Liver (tissue), 9 donors: ENCODE data around the gene LINC01488. TPM values are rescaled to one million over a fixed set of nuclear protein-coding genes. Genes with fewer than 3 reads are reported as not detected.
A peak's percentile ranks its signal among the peaks of the same experiment; 100 is the strongest.

Source experiments
- DNase-seq: peaks from one replicate; pipeline ENCODE4 v3.0.0-alpha.2; 2017; ENCODE audit warnings: low spot score
- H3K27ac ChIP-seq, 2 donors: one replicate each; pipeline ENCODE4 v1.7.0; 2013; ENCODE audit warnings: inconsistent platforms in 2 of 2, low read length in 2 of 2, control low read depth in 1 of 2, low read depth in 1 of 2, mild to moderate bottlenecking in 1 of 2
- H3K27me3 ChIP-seq, 4 donors: one replicate each; pipeline versions ENCODE4 v1.6.1 to v1.7.0; 2013; ENCODE audit warnings: low read length in 3 of 4, inconsistent platforms in 1 of 4, mild to moderate bottlenecking in 1 of 4, moderate library complexity in 1 of 4; ENCODE audit not compliant: control insufficient read depth in 4 of 4, insufficient read depth in 4 of 4
- H3K36me3 ChIP-seq, 4 donors: one replicate each; pipeline versions ENCODE4 v1.6.1 to v1.7.0; 2013; ENCODE audit warnings: low read length in 3 of 4, mild to moderate bottlenecking in 3 of 4, low read depth in 1 of 4, moderate library complexity in 1 of 4; ENCODE audit not compliant: control insufficient read depth in 4 of 4, insufficient read depth in 3 of 4
- H3K4me1 ChIP-seq, 4 donors: one replicate each; pipeline versions ENCODE4 v1.6.1 to v1.7.0; 2013; ENCODE audit warnings: low read length in 3 of 4, mild to moderate bottlenecking in 3 of 4, moderate library complexity in 1 of 4; ENCODE audit not compliant: control insufficient read depth in 4 of 4, insufficient read depth in 4 of 4
- H3K4me3 ChIP-seq, 3 donors: one replicate each; pipeline versions ENCODE4 v1.6.1 to v1.7.0; 2013; ENCODE audit warnings: low read length in 3 of 3, control low read depth in 1 of 3, low read depth in 1 of 3, mild to moderate bottlenecking in 1 of 3
- H3K9ac ChIP-seq, 2 donors: one replicate each; pipeline ENCODE4 v1.7.0; 2013; ENCODE audit warnings: low read length in 2 of 2, mild to moderate bottlenecking in 2 of 2, moderate library complexity in 2 of 2, control low read depth in 1 of 2, low read depth in 1 of 2
- H3K9me3 ChIP-seq, 4 donors: one replicate each; pipeline versions ENCODE4 v1.6.1 to v1.7.0; 2013; ENCODE audit warnings: low read length in 3 of 4; ENCODE audit not compliant: control insufficient read depth in 4 of 4
- ATF3 ChIP-seq: IDR thresholded peaks from 2 replicates; pipeline ENCODE4 v1.6.1; 2016; ENCODE audit warnings: antibody characterized with exemption
- CTCF ChIP-seq: fragments of 150-350 bp; IDR thresholded peaks from 2 replicates; pipeline ENCODE4 v1.5.1; 2017; ENCODE audit warnings: improper control_type of control experiment, low read depth, low read length; ENCODE audit not compliant: missing input control
- EGR1 ChIP-seq, 2 donors: IDR thresholded peaks; 2 replicates each; pipeline ENCODE4 v1.6.1; 2016 to 2018; ENCODE audit warnings: antibody characterized with exemption in 2 of 2, low read depth in 2 of 2
- FOXA1 ChIP-seq: IDR thresholded peaks from 2 replicates; pipeline ENCODE4 v1.6.1; 2016; ENCODE audit warnings: antibody characterized with exemption
- FOXA2 ChIP-seq: IDR thresholded peaks from 2 replicates; pipeline ENCODE4 v1.6.1; 2016; ENCODE audit warnings: antibody characterized with exemption
- HNF4G ChIP-seq: IDR thresholded peaks from 2 replicates; pipeline ENCODE4 v1.6.1; 2016; ENCODE audit warnings: antibody characterized with exemption
- JUND ChIP-seq, 2 donors: IDR thresholded peaks; 2 replicates each; pipeline ENCODE4 v1.6.1; 2016; ENCODE audit warnings: antibody characterized with exemption in 2 of 2
- MAX ChIP-seq: IDR thresholded peaks from 2 replicates; pipeline ENCODE4 v1.6.1; 2016; ENCODE audit warnings: antibody characterized with exemption
- NR2F2 ChIP-seq: IDR thresholded peaks from 2 replicates; pipeline ENCODE4 v1.6.1; 2016; ENCODE audit warnings: antibody characterized with exemption
- RAD21 ChIP-seq, 2 donors: IDR thresholded peaks; 2 replicates each; pipeline ENCODE4 v1.6.1; 2016; ENCODE audit warnings: antibody characterized with exemption in 2 of 2, mild to moderate bottlenecking in 2 of 2
- REST ChIP-seq: IDR thresholded peaks from 2 replicates; pipeline ENCODE4 v1.6.1; 2016; ENCODE audit warnings: antibody characterized with exemption, mild to moderate bottlenecking
- RXRA ChIP-seq, 2 donors: IDR thresholded peaks; 2 replicates each; pipeline ENCODE4 v1.6.1; 2017 to 2018; ENCODE audit warnings: antibody characterized with exemption in 2 of 2, mild to moderate bottlenecking in 1 of 2
- SP1 ChIP-seq: IDR thresholded peaks from 2 replicates; pipeline ENCODE4 v1.6.1; 2018; ENCODE audit warnings: antibody characterized with exemption, mild to moderate bottlenecking
- YY1 ChIP-seq: IDR thresholded peaks from 2 replicates; pipeline ENCODE4 v1.6.1; 2016; ENCODE audit warnings: antibody characterized with exemption, mild to moderate bottlenecking
- ZBTB33 ChIP-seq: IDR thresholded peaks from 2 replicates; pipeline ENCODE4 v1.6.1; 2016; ENCODE audit warnings: antibody characterized with exemption
- WGBS: extraction: QIAGEN DNeasy Blood & Tissue Kit; methylation state at CpG from one replicate; pipeline ENCODE4 v1.1.7; 2013; 5-methylcytosine and 5-hydroxymethylcytosine counted together
- polyA plus RNA-seq, 2 donors: library from polyadenylated mRNA; stranded (reverse) in 1 of 2; unstranded in 1 of 2; fragments of 200-250 nt in 1 of 2; fragments of >200 nt in 1 of 2; fragmentation: Nextera tagmentation in 1 of 2; extraction: Ambion mirVana in 1 of 2; gene quantifications; one replicate each; pipeline versions ENCODE4 v1.2.1 to v1.2.3, GENCODE V29; 2013 to 2015
- total RNA-seq, 2 donors: library from RNA; depleted of rRNA; stranded (reverse); fragments of >200 nt; gene quantifications; one replicate each; pipeline ENCODE4 v1.2.3, GENCODE V29; 2014
- donor health status: healthy.
- donor health status: healthy.
- donor health status: healthy.
- donor health status: healthy.
- donor health status: healthy.

The LINC01488 gene
- total and polyA plus RNA-seq, 4 donors: 0.05 to 2.3 (median 0.60) TPM

- Histone ChIP-seq H3K9me3 (no peaks in the 10 kb centered on the region), H3K4me1 (peaks cover 0 to 14% (median 1%) of the 10 kb centered on the region in 4 donors), H3K36me3 (no peaks in the 10 kb centered on the region), H3K9ac (no peak overlapping the region), H3K27ac (no peak overlapping the region), H3K4me3 (no peak overlapping the region), H3K27me3 (no peaks in the 10 kb centered on the region)
- WGBS: 78% methylated on average over 14 of the region's 14 CpGs
- DNase-seq: no peak
- TF ChIP-seq SP1 (no peak), NR2F2 (no peak), RXRA (IDR thresholded peaks at IDR 0.05) (no peak), YY1 (no peak), RAD21 (IDR thresholded peaks at IDR 0.05) (no peak), ATF3 (no peak), HNF4G (no peak), JUND (IDR thresholded peaks at IDR 0.05) (no peak), EGR1 (IDR thresholded peaks at IDR 0.05; ENCODE audit: low read depth in 2 of 2) (no peak), CTCF (no peak), ZBTB33 (no peak), MAX (no peak)
Observed at GRCh38 chr11:69539416-69540117, 58.1 kb downstream of the LINC01488 start.

- Histone ChIP-seq H3K4me1 (peaks cover 0 to 14% (median 1%) of the 10 kb centered on the region in 4 donors), H3K36me3 (no peaks in the 10 kb centered on the region), H3K27me3 (no peaks in the 10 kb centered on the region), H3K27ac (peak overlapping the region in 1 of 2 donors; percentile 36), H3K9me3 (no peaks in the 10 kb centered on the region), H3K4me3 (no peak overlapping the region), H3K9ac (no peak overlapping the region)
- no peak for DNase-seq
- 89% methylated on average over 30 of the region's 30 CpGs for WGBS
- TF ChIP-seq EGR1 (IDR thresholded peaks at IDR 0.05; ENCODE audit: low read depth in 2 of 2) (no peak), ZBTB33 (no peak), REST (no peak), ATF3 (no peak), FOXA2 (no peak), RAD21 (IDR thresholded peaks at IDR 0.05) (no peak), FOXA1 (no peak), NR2F2 (no peak), MAX (no peak), SP1 (no peak), HNF4G (no peak), YY1 (no peak), JUND (IDR thresholded peaks at IDR 0.05) (no peak)
Observed at GRCh38 chr11:69540118-69541000, 58.9 kb downstream of the LINC01488 start.
